Activated CD4-positive, alpha-beta T cell treated with anti-CD3 and anti-CD28 coated beads, Interleukin-2, amount 50 U/mL, for 4 hours (primary cell): ENCODE measurements around the gene TNFRSF21.
A peak's percentile ranks its signal among the peaks of the same experiment; 100 is the strongest.
"Not testable (repeated sequence)": the region's sequence is repeated elsewhere in the genome, so short reads cannot be mapped to it uniquely, and the experiment has no call there.

Source experiments
- DNase-seq, 2 experiments: peaks; one replicate each; pipeline ENCODE4 v3.0.0-alpha.2; 2020

The TNFRSF21 gene

GRCh38 chr6:47309291-47310130 is at the start of gene TNFRSF21:
Gene TNFRSF21 (minus strand): TSS chr6:47309905. CDS start chr6:47309511, 394 bp downstream.
- peak; percentile 60 to 71 for DNase-seq

GRCh38 chr6:47358440-47359225 is 48.9 kb upstream of the TNFRSF21 start:
- DNase-seq, result no peak

GRCh38 chr6:47357827-47358226 is 48.1 kb upstream of the TNFRSF21 start:
- DNase-seq, result no peak

GRCh38 chr6:47355496-47355895 is 45.8 kb upstream of the TNFRSF21 start:
- no peak for DNase-seq

GRCh38 chr6:47353871-47354270 is 44.2 kb upstream of the TNFRSF21 start:
- no peak for DNase-seq

- no peak for DNase-seq
Measured at GRCh38 chr6:47352966-47353365, 43.3 kb upstream of the TNFRSF21 start.

- DNase-seq, result no peak
Measured at GRCh38 chr6:47352194-47352920, 42.7 kb upstream of the TNFRSF21 start.

- DNase-seq, result no peak
Measured at GRCh38 chr6:47351621-47352020, 41.9 kb upstream of the TNFRSF21 start.

- no peak for DNase-seq
Measured at GRCh38 chr6:47349931-47350330, 40.2 kb upstream of the TNFRSF21 start.

GRCh38 chr6:47348316-47348863 is 38.7 kb upstream of the TNFRSF21 start:
- DNase-seq, result no peak

GRCh38 chr6:47345761-47346160 is 36.1 kb upstream of the TNFRSF21 start:
- DNase-seq, result no peak

GRCh38 chr6:47344022-47344421 is 34.3 kb upstream of the TNFRSF21 start:
- DNase-seq, result no peak

GRCh38 chr6:47343600-47343999 is 33.9 kb upstream of the TNFRSF21 start:
- DNase-seq, result no peak

- no peak for DNase-seq
Measured at GRCh38 chr6:47342824-47343223, 33.1 kb upstream of the TNFRSF21 start.

- no peak for DNase-seq
Measured at GRCh38 chr6:47337519-47337918, 27.8 kb upstream of the TNFRSF21 start.

GRCh38 chr6:47336334-47336733 is 26.6 kb upstream of the TNFRSF21 start:
- DNase-seq, result no peak

- DNase-seq, result no peak
Measured at GRCh38 chr6:47335466-47335865, 25.8 kb upstream of the TNFRSF21 start.

- DNase-seq, result no peak
Measured at GRCh38 chr6:47334334-47334733, 24.6 kb upstream of the TNFRSF21 start.

GRCh38 chr6:47328606-47329005 is 18.9 kb upstream of the TNFRSF21 start:
- not testable (repeated sequence) for DNase-seq

- not testable (repeated sequence) for DNase-seq
Measured at GRCh38 chr6:47328139-47328538, 18.4 kb upstream of the TNFRSF21 start.

GRCh38 chr6:47323887-47324286 is 14.2 kb upstream of the TNFRSF21 start:
- DNase-seq, result no peak

GRCh38 chr6:47323321-47323720 is 13.6 kb upstream of the TNFRSF21 start:
- DNase-seq, result no peak

GRCh38 chr6:47321577-47321976 is 11.9 kb upstream of the TNFRSF21 start:
- DNase-seq, result no peak
